T-helper 1 cell treated with Interleukin-12 subunit alpha and Interleukin-12 subunit beta and Interleukin-4 antibody, amounts not matched to agents 30 ng/mL and 1 ng/mL, for 36 hours (primary cell): Measurements from ENCODE around the gene MFSD6. TPM values are rescaled to one million over a fixed set of nuclear protein-coding genes. Genes with fewer than 3 reads are reported as not detected.

Source experiments
- intact Hi-C: fragments of 100-400 bp; cut with micrococcal nuclease; formaldehyde crosslinking; loops from one replicate; pipeline ENCODE4 v1.15.1; 2024
- total RNA-seq: library from RNA; stranded (reverse); gene quantifications from 2 replicates; pipeline ENCODE4 v1.2.3, GENCODE V29; 2022

Gene MFSD6
- total RNA-seq, 1 donor from 2014 or later = 53.9 TPM

DNA sequence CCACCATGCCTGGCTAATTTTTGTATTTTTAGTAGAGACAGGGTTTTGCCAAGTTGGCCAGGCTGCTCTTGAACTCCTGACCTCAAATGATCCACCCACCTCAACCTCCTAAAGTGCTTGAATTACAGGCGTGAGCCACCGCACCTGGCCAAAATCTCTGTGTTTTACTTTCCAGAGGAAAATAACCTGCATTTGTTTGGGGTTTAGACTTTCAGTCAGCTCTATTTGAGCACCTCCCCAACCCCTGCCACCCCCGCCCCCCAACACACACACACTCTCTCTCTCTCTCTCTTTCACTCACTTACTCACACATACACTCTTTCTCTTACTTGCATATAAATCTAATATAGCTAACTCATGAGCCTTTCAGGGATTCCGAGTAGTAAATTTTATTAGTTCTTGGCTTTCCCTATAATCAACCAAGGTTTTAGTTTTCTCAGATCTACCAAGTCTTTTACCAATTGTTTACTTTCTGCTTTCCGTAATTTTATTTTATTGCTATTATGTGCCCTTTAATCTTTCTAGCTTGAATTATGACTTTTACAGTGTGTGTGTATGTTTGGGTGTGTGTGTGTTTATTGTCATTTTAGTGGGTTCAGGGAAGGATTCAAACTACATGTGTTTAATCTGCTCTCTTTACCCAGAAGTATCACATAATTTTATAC, 24.5 kb downstream of the MFSD6 start:
- intact Hi-C loops = no loop called here

DNA sequence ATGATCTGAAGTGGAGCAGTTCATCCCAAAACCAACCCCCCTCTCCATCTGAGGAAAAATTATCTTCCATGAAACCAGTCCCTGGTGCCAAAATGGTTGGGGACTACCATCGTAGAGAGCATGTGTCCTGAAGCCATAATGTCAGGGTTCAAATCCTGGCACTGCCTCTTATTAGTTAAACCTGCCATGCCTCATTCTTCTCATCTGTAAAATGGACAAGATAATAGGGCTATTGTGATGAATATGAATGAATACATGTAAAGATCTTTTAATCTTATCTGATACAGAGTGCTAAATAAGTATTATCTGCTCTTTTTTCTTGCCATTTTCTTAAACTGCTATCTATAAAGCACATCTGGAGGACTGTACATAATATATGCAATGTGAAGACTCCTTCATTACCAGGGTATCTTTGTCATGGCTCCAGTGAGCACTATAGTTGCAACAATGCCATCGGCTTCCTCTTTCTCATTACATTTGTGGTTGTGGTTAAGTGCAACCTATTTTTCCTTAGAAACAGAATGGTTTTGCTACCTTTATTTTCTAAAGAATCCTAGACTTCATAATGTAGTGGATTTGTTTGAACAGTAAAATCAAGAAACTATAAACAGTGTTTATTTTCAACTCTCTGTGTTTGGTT, 27.0 kb downstream of the MFSD6 start:
- intact Hi-C loops = no loop called here

DNA sequence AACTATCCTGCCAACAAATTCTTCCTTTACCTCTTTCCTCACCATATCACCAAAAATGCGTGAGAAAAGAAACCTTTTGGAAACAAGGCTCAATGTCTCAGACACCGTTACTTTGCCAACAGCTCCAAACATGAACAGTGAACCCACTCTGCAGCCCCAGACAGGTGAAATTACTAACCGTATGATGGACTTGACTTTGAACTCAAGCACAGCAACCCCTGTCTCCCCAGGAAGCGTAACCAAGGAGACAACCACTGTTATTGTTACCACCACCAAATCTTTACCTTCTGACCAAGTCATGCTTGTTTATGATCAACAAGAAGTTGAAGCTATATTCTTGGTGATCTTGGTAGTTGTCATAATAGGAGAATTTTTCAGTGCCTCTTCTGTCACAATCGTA, 28.4 kb downstream of the MFSD6 start:
- intact Hi-C loops = no loop called here

DNA sequence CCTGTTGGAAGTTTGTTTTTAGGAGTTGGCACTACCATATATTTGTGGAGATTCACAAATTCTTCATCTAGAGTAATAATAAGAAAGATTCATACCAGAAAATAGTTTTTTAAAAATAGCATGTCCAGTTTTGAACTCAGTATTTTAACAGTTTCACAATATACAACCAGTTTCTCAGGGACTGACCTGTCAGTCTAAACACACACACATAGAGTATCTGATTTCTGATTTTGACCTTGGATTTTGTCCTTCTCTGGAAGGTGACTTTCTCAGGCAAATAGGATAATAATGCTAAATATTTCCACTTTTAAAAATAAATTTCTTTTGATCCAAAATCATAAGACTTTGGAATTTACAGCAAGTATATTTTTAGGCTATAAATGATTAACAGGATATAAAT, 32.0 kb downstream of the MFSD6 start:
- intact Hi-C loops = no loop called here

DNA sequence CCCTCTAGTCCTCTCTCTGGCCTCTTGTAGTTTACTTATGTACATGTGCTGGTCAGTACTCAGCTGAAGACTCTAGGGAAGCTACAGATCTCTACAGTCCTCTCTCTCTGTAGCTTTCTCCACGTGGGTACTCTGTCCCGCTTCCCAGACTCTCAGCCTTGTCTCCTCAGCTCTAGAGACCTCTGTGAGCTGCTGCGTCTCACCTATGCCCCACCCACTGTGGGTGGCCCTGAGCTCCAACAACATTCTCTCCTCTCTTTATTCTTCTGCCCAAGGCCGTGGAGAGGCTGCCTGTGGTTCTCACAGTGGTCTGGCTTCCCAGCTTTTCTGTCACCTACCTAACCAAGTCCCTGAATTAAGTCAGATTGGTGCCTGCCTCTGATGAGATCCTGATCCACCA, 33.4 kb downstream of the MFSD6 start:
- intact Hi-C loops = no loop called here

DNA sequence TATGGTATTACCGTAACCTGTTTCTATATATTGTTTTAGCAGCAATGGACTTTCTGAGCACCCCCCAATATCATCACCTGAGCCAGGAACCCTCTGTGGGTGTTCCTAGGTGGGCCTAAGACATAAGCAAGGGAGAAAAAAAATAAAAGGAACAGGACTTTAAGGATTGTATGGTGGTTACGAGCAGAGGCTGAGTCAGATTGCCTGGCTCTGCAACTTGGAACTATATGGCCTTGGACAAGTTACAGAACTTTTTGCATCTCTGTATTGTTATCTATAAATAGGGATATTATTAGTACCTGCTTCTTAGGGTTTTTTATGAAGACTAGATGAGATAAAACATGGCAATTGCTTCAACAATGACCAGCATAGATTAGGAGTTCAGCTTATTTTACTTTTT, 34.9 kb downstream of the MFSD6 start:
- intact Hi-C loops = no loop called here

DNA sequence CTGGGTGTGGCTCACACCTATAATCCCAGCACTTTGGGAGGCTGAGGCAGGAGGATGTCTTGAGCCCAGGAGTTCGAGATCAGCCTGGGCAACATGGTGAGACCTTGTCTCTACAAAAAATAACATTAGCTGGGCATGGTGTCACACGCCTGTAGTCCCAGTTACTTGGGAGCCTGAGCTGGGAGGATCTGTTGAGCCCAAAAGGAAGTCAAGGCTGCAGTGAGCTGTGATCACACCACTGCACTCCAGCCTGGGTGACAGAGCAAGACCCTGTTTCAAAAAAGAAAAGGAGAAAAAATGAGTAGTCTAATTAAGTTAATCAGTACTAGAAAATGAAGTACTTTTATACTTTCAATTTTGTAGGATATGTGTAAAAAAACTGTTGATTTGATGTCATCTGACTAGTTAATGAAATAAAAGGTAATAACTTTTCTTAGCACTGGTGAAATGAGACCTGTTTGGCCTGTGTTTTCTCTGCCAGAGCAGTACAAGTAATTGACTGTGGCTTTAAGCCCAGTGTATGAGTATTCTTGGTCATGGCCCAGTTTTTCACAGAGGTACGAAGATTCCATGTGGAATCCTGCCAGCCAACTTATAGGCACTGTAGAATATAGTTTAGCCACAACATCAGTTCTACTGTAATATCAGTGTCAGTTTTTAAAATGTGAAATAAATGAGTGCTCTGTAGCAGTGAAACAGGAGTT, 35.8 kb downstream of the MFSD6 start:
- intact Hi-C loops = no loop called here

DNA sequence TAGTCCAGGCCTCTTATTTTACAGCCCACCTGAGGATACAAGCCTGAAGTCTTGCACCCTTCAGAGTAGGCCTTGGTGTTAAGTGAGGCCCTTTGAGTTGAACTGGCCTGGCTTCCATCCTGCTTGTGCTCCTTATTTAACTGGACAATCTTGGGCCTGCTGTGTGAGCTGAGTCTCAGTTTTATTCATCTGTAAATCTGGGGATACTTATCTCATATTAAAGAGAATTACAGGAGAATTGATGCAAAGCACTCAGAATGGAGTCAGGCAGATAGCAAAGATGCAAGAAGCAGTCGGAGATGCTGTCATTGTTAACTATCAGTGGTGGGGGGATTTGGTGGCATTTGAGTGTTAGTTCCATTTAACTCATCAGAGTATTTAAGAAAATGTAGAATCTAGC, 36.8 kb downstream of the MFSD6 start:
- intact Hi-C loops = no loop called here

DNA sequence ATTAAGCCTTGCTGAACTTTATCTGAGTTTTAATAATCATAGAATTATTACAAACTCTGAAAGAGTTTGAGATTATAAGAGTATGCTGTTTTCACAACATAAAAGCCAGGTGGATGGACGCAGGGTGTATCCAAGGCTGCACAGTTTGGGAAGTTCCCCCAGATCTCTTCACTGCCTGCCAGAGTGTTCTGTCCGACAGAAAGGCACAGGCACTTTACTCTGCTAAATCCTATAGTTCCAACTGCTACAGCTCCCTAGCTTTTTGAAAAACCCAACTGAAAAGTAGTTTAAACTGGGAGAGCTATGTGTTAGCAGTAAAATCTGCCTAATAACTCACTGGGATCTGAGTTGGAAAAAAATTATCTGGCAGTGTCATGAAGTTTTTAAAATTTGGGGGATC, 38.0 kb downstream of the MFSD6 start:
- intact Hi-C loops = no loop called here

DNA sequence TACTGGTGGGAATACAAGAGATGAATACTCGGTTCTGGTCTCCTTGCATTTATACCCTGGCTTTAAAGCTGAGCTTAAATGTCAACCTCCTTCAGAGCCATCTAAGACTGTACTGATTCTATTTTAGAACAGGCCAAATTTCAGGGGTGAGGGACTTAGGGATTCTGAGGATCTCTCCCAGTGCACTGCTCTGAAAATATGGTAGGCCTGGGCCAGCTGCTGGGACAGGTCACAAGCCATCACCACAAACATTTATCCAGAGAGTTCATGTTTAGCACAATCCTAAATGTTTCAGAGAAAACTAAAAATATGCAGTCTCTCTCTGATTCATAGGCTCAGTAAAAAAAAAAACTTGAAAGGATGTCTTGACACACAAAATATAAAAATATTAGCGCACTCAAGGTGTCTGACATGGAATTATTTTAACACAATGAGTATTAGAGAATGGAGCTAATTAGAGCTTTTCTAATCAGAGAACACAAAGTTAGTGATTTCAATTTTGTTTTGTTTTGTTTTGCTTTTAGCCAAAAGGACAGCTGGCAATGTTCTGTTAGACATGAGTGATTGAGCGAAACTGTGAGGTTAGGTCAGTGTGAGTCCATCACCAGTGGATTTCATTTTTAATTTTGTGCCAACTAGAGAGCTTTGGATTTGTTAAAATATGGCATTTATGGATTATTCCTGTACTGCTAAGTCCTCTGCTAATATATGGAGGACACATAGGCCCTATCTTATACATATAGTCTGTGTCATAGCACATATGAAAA, 38.8 kb downstream of the MFSD6 start:
- intact Hi-C loops = no loop called here

DNA sequence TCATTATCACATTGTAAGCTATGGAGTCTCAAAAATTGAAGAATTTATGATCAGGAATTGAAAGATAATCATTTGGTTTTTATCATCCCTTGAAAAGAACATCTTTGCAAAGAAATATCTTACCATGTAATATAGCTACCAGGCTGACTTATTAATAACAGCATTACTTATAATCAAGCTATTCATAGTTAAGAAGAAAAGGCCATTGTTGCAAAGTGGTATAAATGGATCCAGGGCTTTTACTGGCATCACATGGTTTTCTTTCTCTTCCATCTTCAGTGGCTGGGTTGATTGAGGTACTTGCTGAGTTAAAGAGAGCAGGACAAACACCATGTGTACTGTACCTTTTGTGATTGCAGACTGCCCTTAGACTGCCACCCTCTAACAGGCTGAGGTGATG, 39.6 kb downstream of the MFSD6 start:
- intact Hi-C loops = no loop called here

DNA sequence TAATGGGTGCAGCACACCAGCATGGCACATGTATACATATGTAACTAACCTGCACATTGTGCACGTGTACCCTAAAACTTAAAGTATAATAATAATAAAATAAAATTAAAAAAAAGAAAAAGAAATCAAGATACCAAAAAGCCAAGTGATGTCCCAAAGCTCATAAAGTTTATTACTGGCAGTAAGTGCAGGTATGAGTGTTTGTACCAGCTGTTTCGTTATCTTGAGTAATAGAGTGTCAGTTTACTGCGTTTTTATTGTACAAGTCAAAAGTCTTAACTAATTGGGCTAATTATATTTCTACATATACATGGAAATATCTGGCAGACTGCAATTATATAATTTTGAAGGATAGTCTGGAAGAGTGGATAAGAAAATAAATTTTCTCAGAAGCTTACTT, 41.8 kb downstream of the MFSD6 start:
- intact Hi-C loops = no loop called here

DNA sequence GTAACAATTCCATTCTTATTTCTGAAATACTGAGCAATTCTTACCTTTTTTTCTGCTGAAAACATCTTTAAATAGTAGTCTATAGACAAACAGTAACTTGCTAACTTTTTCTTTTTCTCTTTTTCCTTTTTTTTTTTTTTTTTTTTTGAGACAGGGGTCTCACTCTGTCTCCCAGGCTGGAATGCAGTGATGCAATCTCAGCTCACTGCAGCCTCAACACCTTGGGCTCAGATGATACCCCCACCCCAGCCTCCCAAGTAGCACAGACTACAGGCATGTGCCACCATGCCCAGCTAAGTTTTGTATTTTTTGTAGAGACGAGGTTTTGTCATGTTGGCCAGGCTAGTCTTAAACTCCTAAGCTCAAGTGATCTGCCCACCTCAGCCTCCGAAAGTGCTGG, 42.2 kb downstream of the MFSD6 start:
- intact Hi-C loops = no loop called here

DNA sequence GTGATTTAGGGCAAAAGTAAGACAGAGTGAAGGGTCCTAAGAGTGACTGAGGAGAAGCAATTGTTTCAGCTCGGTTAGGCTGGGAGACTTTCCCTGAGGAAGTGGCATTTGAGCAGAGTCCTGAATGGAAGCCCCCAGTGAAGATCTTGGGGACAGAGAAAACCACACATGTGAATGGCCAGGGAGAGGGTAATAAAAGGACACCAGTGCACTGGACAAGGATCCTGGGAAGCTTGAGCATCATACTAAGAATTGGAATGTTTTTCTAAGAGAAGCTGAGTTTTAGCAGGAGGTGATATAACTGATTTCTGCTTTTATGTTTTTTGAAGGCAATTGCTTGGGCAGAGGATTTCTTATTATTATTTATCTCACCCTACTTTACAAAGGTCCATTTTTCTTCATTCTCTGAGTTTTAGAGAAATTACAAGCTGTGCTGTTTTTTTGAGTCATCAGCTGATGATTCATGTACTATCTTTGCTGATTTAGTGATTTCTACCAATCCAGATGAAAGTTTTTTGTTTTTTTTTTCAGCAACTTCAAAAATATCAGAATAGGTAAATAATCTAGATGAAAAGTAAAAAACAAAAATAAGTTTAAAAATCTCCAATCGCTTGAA, 43.5 kb downstream of the MFSD6 start:
- intact Hi-C loops = no loop called here

DNA sequence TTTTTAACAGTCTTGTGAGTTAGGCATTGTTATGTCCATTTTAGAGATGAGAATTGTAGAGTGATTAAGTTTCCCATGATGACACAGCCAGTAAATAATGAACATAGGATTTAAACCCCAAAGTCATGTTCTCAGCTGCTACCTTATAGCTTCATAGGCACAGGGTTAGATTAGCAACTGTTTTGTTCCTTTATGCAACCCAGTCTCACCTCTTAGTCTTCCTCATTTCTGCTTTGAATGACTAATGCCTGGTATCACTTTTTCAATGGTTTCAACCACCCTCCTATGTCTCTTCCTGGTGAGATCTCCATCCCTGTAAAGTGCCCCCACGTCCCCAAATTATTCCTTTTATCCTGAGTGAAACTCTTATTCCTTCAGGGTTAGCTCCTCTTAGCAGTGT, 44.3 kb downstream of the MFSD6 start:
- intact Hi-C loops = no loop called here

DNA sequence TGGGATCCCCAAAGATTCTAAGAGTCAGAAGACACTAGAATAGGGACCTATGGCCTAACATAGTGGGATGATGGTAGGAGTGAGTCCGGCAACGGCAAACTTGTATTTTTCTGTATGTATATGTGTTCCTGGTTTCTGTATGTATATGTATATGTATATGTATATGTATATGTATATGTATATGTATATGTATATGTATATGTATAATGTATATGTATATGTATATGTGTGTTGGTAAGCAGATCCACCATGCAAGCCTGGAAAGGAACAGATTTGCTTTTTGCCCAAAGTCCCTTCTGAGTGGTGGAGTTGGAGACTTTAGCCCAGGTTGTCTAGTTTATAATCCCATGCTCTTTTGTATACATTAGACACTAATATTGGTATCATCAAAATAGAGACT, 46.6 kb downstream of the MFSD6 start:
- intact Hi-C loops = no loop called here

DNA sequence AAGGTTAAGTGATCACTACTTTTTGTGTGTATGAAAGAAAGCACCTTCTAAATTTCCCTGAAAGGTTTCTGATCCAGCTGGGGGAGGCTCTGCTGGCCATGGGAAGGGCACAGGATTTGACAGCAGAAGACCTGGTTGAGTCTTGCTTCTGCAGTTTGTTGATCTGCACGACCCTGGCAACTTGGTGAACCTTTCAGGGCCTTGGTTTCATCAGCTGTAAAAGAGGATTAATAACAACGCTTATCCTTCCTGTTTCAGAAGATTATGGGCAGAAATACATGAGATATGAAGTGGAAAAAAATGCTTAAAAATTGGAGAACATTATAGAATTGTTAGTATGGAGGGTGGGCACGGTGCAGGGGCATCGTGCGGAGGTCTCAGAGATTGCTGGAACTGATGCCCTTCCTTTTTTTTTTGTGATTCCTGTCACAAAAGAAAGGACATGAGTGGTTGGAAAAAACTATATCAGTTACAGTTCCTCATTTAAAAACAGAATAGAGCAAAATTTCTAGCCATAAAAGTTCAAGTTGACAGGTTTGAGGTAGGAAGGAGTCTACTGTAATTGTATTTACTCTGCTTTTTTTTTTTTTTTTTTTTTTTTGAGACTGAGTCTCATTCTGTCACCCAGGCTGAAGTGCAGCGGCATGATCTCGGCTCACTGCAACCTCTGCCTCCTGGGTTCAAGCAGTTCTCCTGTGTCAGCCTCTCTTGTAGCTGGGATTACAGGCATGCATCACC, 47.4 kb downstream of the MFSD6 start:
- intact Hi-C loops = no loop called here

DNA sequence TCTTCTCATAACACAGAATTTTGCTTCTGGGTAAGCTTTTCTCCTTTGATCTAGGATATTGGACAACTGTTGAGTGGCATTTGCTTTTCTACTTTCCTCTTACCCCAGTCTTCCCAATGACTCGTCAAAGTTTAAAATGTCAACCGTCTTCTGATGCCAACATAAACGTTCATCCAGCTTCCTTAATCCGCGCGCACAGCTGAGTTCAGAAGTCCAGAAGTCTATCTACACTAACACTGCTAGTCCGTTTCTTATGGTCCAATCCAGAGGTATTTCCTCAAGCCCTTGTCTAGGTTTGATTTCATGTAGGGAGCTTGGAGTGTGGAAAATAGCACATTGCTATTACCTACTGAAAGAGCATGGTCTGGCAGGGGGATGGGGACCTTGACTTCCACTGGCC, 48.7 kb downstream of the MFSD6 start:
- intact Hi-C loops = no loop called here

DNA sequence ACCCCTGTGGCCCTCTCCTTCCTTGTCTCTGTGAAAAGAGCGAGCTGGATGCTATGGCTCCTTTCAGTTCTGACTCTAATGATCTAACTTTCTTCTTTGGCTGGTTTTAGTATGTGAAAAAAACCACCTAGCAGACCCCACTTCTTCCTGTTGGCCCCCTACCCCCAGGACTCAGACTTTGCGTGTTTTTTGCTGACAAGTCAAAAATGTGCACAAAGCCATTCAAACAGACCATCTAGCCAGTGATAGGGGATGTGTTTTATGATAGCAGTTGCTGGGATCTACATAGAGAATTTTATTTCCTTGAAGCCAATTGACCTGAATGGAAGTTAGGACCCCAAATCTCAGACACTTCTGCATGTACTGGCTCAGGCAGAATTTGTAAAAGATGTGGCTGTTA, 49.1 kb downstream of the MFSD6 start:
- intact Hi-C loops = no loop called here

DNA sequence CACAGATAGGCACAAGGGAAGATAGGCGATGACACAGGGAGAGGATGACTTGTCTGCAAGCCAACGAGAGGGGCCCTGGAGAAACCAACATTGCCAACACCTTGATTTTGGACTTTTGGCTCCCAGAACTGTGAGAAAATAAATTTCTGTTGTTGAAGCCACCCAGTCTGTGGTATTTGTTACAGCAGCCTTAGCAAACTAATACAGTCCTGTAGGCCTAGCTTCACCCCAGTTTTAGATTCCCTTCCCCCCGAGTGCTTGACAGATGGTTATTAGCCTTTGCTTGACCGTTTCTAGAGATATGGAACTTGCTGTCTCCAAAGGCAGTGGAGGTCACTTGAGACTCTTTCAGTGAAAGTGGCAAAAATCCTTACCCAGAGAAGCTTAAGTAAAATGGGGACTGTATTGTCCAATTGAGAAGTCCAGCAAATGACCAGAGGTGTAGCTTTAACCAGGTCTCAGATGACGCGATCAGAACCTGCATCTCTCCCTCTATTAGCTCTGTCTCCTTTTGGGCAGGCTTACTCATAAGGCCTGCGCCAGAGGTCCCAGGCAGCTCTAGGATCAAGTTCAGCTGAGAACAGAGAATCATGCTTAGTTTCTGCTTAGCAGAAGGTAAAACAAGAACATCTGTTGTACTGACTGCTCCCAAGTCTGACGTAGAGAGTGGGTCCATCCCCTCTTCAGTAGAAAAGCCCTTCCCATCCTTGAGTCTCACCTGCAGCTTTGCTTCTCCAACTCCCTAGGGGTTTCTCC, 50.4 kb downstream of the MFSD6 start:
- intact Hi-C loops = no loop called here
